MCF 10A (cell line): ENCODE results near the gene HPCAL4. TPM values are rescaled to one million over a fixed set of nuclear protein-coding genes. Genes with fewer than 3 reads are reported as not detected.

ENCODE experiments used
- BruUV-seq: library from RNA; stranded (reverse); fragments of 400-500 nt; replicated peaks from 2 replicates; lab custom pipeline; 2021; lab: Mats Ljungman, UMichigan
- CTCF ChIA-PET: fragments of 300-600 bp; sonication (Branson Sonifier 250); formaldehyde crosslinking; extraction: SDS; loops from one replicate; lab custom pipeline; 2021; ENCODE audit warnings: antibody characterized with exemption, inconsistent platforms; lab: Yijun Ruan, JAX
- POLR2A ChIA-PET: fragments of 300-600, 350-650 bp; sonication (Branson Sonifier 250); formaldehyde crosslinking; extraction: SDS; loops from one replicate; lab custom pipeline; 2020; ENCODE audit warnings: antibody characterized with exemption, inconsistent platforms; lab: Yijun Ruan, JAX
- DNase-seq: peaks from one replicate; pipeline ENCODE4 v3.0.0-alpha.2; 2018; ENCODE audit not compliant: unreplicated experiment
- H3K27ac Mint-ChIP-seq: one replicate; pipeline ENCODE4 v1.8.0; 2022; ENCODE audit warnings: mild to moderate bottlenecking, low read depth, mixed read lengths; ENCODE audit not compliant: unreplicated experiment
- H3K27me3 Mint-ChIP-seq: one replicate; pipeline ENCODE4 v1.8.0; 2022; ENCODE audit warnings: mixed read lengths; ENCODE audit not compliant: insufficient read depth, unreplicated experiment
- H3K36me3 Mint-ChIP-seq: one replicate; pipeline ENCODE4 v1.8.0; 2022; ENCODE audit warnings: mild to moderate bottlenecking, moderate library complexity, mixed read lengths; ENCODE audit not compliant: insufficient read depth, unreplicated experiment
- H3K4me1 Mint-ChIP-seq: one replicate; pipeline ENCODE4 v1.8.0; 2022; ENCODE audit warnings: mixed read lengths; ENCODE audit not compliant: insufficient read depth, unreplicated experiment
- H3K4me3 Mint-ChIP-seq: one replicate; pipeline ENCODE4 v1.8.0; 2022; ENCODE audit warnings: mild to moderate bottlenecking, moderate library complexity, mixed read lengths; ENCODE audit not compliant: unreplicated experiment
- H3K9me3 Mint-ChIP-seq: one replicate; pipeline ENCODE4 v1.8.0; 2022; ENCODE audit warnings: mixed read lengths; ENCODE audit not compliant: unreplicated experiment
- intact Hi-C: fragments of 100-400 bp; cut with micrococcal nuclease; formaldehyde crosslinking; loops from 2 replicates; pipeline ENCODE4 v1.14.1; 2022
- total RNA-seq: library from RNA; stranded (reverse); gene quantifications from 2 replicates; pipeline ENCODE4 v1.2.3, GENCODE V29; 2022
- TF ChIP-seq, protein P1 (sequence below): fragments of 200-600 bp; IDR thresholded peaks from one replicate; pipeline ENCODE4 v1.8.0; 2022; ENCODE audit warnings: antibody characterized with exemption, mild to moderate bottlenecking; ENCODE audit not compliant: unreplicated experiment

HPCAL4 gene
- total RNA-seq, 1 experiment from 2014 or later: not detected

- no TSS peak for BruUV-seq
- no peaks in the 10 kb centered on the region for H3K9me3 Mint-ChIP-seq
- ChIA-PET CTCF (interaction anchor here (0.8 to 3.9 kb wide), 3 partner anchors 10 to 239 kb away, joined by 3 to 19 read pairs (median 8); no protein-coding TSS in a partner anchor), POLR2A (interaction anchor here (0.6 kb wide), 1 partner anchor 33 kb away, joined by 3 read pairs; no protein-coding TSS in a partner anchor)
- H3K27me3 Mint-ChIP-seq: peaks cover 28% of the 10 kb centered on the region
- no peak overlapping the region for H3K27ac Mint-ChIP-seq
- intact Hi-C loops: no loop called here
- DNase-seq: no peak
- H3K4me3 Mint-ChIP-seq: no peak overlapping the region
- H3K4me1 Mint-ChIP-seq: no peaks in the 10 kb centered on the region
- H3K36me3 Mint-ChIP-seq: no peaks in the 10 kb centered on the region
- TF ChIP-seq, protein P1, sequence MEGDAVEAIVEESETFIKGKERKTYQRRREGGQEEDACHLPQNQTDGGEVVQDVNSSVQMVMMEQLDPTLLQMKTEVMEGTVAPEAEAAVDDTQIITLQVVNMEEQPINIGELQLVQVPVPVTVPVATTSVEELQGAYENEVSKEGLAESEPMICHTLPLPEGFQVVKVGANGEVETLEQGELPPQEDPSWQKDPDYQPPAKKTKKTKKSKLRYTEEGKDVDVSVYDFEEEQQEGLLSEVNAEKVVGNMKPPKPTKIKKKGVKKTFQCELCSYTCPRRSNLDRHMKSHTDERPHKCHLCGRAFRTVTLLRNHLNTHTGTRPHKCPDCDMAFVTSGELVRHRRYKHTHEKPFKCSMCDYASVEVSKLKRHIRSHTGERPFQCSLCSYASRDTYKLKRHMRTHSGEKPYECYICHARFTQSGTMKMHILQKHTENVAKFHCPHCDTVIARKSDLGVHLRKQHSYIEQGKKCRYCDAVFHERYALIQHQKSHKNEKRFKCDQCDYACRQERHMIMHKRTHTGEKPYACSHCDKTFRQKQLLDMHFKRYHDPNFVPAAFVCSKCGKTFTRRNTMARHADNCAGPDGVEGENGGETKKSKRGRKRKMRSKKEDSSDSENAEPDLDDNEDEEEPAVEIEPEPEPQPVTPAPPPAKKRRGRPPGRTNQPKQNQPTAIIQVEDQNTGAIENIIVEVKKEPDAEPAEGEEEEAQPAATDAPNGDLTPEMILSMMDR: no peak
Observed at GRCh38 chr1:39668111-39668510, 23.1 kb downstream of the HPCAL4 start.

DNA sequence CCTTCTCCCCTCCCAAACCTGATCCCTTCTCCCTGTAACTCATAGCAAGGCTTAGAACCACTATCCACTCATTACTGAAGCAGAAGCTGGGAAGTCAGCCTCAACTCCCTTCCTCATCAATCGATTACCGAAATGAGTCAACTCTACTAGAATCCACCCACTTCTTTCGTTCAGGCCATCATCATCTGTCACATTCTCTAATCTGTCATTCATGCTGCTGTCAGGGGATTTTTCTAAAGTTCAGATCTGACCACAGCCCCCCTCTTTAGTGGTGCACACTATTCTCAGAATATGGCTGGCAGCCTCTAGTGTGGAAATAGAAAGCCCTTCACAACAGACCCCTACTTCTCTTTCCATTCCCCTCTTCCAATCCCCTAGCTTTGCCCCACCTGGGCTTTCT, 24.5 kb downstream of the HPCAL4 start:
- no peak overlapping the region for H3K4me3 Mint-ChIP-seq
- H3K27ac Mint-ChIP-seq: no peak overlapping the region
- POLR2A ChIA-PET: interaction anchor here (0.7 kb wide), 1 partner anchor 395 kb away, joined by 3 read pairs; no protein-coding TSS in a partner anchor
- DNase-seq: no peak
- no peaks in the 10 kb centered on the region for H3K36me3 Mint-ChIP-seq
- CTCF ChIA-PET: interaction anchor here (0.6 to 3.9 kb wide), 3 partner anchors 9 to 57 kb away, joined by 3 to 19 read pairs (median 4); no protein-coding TSS in a partner anchor
- H3K4me1 Mint-ChIP-seq: no peaks in the 10 kb centered on the region
- intact Hi-C loops: no loop called here
- BruUV-seq: no TSS peak
- H3K9me3 Mint-ChIP-seq: no peaks in the 10 kb centered on the region
- H3K27me3 Mint-ChIP-seq: peaks cover 28% of the 10 kb centered on the region
- TF ChIP-seq, protein P1: no peak

GRCh38 chr1:39663559-39663958, 27.7 kb downstream of the HPCAL4 start:
- ChIA-PET POLR2A (no interaction called here), CTCF (interaction anchor here (0.6 to 0.7 kb wide), 2 partner anchors 43 to 222 kb away, joined by 3 read pairs; no protein-coding TSS in a partner anchor)
- no peak overlapping the region for H3K4me3 Mint-ChIP-seq
- no peaks in the 10 kb centered on the region for H3K36me3 Mint-ChIP-seq
- BruUV-seq: no TSS peak
- H3K27me3 Mint-ChIP-seq: peaks cover 24% of the 10 kb centered on the region
- TF ChIP-seq, protein P1: no peak
- H3K27ac Mint-ChIP-seq: no peak overlapping the region
- intact Hi-C loops: no loop called here
- no peaks in the 10 kb centered on the region for H3K4me1 Mint-ChIP-seq
- H3K9me3 Mint-ChIP-seq: no peaks in the 10 kb centered on the region
- DNase-seq: no peak

DNA sequence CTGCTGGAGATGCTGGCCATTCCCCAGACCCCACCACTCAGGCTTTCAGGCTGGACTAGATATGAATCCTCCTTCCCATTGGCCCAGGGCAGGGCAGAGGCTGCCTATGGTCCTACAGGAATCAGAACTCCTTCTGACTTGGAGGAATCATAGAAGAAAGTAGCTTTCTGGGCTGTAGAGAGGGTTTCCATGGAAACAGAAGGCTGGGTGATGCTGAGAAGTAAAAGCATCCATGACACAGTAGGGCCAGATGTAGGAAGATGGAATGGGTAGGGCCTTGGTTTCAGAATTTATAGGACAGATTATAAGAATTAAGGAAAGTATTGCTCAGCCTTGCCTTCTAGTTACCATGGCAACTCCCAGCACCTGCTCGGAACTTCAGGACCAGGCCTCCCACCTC, 28.4 kb downstream of the HPCAL4 start:
- no peak for DNase-seq
- BruUV-seq: no TSS peak
- no peak overlapping the region for H3K27ac Mint-ChIP-seq
- ChIA-PET CTCF (no interaction called here), POLR2A (no interaction called here)
- intact Hi-C loops: no loop called here
- H3K4me1 Mint-ChIP-seq: no peaks in the 10 kb centered on the region
- H3K36me3 Mint-ChIP-seq: no peaks in the 10 kb centered on the region
- H3K9me3 Mint-ChIP-seq: no peaks in the 10 kb centered on the region
- TF ChIP-seq, protein P1: no peak
- no peak overlapping the region for H3K4me3 Mint-ChIP-seq
- peaks cover 17% of the 10 kb centered on the region for H3K27me3 Mint-ChIP-seq
